Transverse colon (tissue), 3 donors: ENCODE data around the gene RASSF3.

Experiments
- EP300 ChIP-seq: sonication (generic); formaldehyde crosslinking; IDR thresholded peaks from one replicate; pipeline ENCODE4 v1.6.1; 2017; ENCODE audit warnings: antibody characterized with exemption, low read depth
- TF ChIP-seq, protein P1 (sequence below), 5 experiments: fragments of 200-600 bp in 3 of 5; fragments of 450-650 bp in 2 of 5; sonication (generic) in 3 of 5; IDR thresholded peaks; 1 replicate in 2 of 5; 2 replicates in 3 of 5; pipeline ENCODE4 v1.5.1; 2016 to 2017; ENCODE audit warnings: antibody characterized with exemption in 5 of 5, inconsistent platforms in 3 of 5, mild to moderate bottlenecking in 2 of 5, moderate library complexity in 1 of 5

DNA sequence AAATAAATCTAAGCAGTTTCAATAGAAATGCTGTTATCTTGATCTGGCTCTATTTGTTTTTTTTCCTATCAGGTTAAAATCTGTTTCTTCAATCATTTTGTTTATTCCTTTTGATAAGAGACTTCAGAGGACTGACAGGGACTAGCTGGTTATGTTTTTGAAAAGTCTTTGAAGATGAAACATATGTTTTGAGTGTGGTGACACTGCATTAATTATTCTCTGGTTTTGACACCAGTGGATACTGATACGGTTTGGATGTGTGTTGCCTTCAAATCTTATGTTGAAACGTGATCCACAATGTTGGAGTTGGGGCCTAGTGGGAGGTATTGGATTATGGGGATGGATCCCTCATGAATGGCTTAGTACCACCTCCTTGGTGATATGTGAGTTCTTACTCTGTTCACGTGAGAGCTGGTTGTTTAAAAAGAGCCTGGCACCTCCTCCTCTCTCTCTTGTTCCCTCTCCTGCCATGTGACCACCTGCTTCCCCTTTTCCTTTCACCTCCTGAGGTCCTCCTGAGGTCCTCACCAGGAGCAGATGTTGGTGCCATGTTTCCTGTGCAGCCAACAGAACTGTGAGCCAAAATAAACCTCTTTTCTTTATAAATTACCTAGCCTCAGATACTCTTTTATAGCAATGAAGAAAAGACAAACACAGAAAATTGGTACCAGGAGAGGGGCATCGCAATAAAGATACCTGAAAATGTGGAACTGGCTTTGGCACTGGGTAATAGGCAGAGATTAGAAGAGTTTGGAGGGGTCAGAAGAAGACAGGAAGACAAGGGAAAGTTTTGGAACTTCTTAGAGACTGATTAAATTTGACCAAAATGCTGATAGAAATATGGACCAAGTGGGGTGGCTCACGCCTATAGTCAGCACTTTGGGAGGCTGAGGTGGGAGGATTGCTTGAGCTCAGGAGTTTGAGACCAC, 23.0 kb downstream of the RASSF3 start:
- TF ChIP-seq, protein P1, sequence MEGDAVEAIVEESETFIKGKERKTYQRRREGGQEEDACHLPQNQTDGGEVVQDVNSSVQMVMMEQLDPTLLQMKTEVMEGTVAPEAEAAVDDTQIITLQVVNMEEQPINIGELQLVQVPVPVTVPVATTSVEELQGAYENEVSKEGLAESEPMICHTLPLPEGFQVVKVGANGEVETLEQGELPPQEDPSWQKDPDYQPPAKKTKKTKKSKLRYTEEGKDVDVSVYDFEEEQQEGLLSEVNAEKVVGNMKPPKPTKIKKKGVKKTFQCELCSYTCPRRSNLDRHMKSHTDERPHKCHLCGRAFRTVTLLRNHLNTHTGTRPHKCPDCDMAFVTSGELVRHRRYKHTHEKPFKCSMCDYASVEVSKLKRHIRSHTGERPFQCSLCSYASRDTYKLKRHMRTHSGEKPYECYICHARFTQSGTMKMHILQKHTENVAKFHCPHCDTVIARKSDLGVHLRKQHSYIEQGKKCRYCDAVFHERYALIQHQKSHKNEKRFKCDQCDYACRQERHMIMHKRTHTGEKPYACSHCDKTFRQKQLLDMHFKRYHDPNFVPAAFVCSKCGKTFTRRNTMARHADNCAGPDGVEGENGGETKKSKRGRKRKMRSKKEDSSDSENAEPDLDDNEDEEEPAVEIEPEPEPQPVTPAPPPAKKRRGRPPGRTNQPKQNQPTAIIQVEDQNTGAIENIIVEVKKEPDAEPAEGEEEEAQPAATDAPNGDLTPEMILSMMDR (IDR thresholded peaks at IDR 0.05), result no peak
- TF ChIP-seq EP300, result no peak
